GM12878 (cell line): ENCODE results near the gene TIMP3. TPM values are rescaled to one million over a fixed set of nuclear protein-coding genes. Genes with fewer than 3 reads are reported as not detected.

Source experiments
- ATAC-seq: fragments of 200-7000 bp; cut with Tn5 transposase; 3 replicates; pipeline ENCODE4 v1.9.1; 2020; ENCODE audit warnings: mild to moderate bottlenecking, moderate library complexity
- BruUV-seq: library from RNA; stranded (reverse); fragments of 400-500 nt; replicated peaks from 2 replicates; lab custom pipeline; 2021; lab: Mats Ljungman, UMichigan
- CTCF ChIA-PET: fragments of 300-600 bp; sonication (Branson Sonifier 250); formaldehyde crosslinking; extraction: SDS; loops from one replicate; lab custom pipeline; 2021; ENCODE audit warnings: inconsistent platforms; lab: Yijun Ruan, JAX
- POLR2A ChIA-PET: fragments of 350-600 bp; formaldehyde crosslinking; extraction: SDS; loops from one replicate; lab custom pipeline; 2021; ENCODE audit warnings: inconsistent platforms; lab: Charles Lee
- RAD21 ChIA-PET: fragments of 300-600 bp; sonication (Branson Sonifier 250); formaldehyde crosslinking; loops from one replicate; lab custom pipeline; 2023; ENCODE audit warnings: antibody characterized with exemption; ENCODE audit not compliant: unreplicated experiment; lab: Charles Lee
- SMC1A ChIA-PET: fragments of 300-600 bp; sonication (Branson Sonifier 250); formaldehyde crosslinking; loops from one replicate; lab custom pipeline; 2023; ENCODE audit not compliant: unreplicated experiment, uncharacterized antibody; lab: Charles Lee
- DNase-seq: peaks from one replicate; pipeline ENCODE4 v3.0.0-alpha.2; 2011; ENCODE audit warnings: low read depth, low spot score
- FAIRE-seq: peaks from 3 replicates; lab custom pipeline; 2011; peaks lifted over from hg19 to GRCh38; lab: Jason Lieb, UNC
- H2AFZ ChIP-seq: 2 replicates; pipeline ENCODE4 v1.6.0; 2011; ENCODE audit warnings: low read depth, low read length, control low read depth; ENCODE audit not compliant: control insufficient read depth
- H3K27ac ChIP-seq: 2 replicates; pipeline ENCODE4 v1.5.1; 2011; ENCODE audit warnings: control low read depth; ENCODE audit not compliant: control insufficient read depth, insufficient read depth
- H3K27me3 ChIP-seq, 2 experiments: replicated peaks in 1 of 2; 2 replicates each; pipeline versions ENCODE4 v1.6.0 to v1.6.1; 2011; ENCODE audit warnings: low read length in 1 of 2; ENCODE audit not compliant: control insufficient read depth in 2 of 2, insufficient read depth in 2 of 2
- H3K36me3 ChIP-seq, 2 experiments: 2 replicates each; pipeline ENCODE4 v1.5.1; 2011; ENCODE audit warnings: low read length in 1 of 2; ENCODE audit not compliant: control insufficient read depth in 2 of 2, insufficient read depth in 2 of 2
- H3K4me1 ChIP-seq: 2 replicates; pipeline ENCODE4 v1.6.1; 2011; ENCODE audit warnings: mild to moderate bottlenecking, low read length, moderate library complexity, mixed read lengths; ENCODE audit not compliant: control insufficient read depth, insufficient read depth
- H3K4me2 ChIP-seq: 2 replicates; pipeline ENCODE4 v1.6.0; 2011; ENCODE audit warnings: control low read depth; ENCODE audit not compliant: control insufficient read depth, insufficient read depth
- H3K4me3 ChIP-seq: fragments of 200-600 bp; sonication (generic); 2 replicates; pipeline ENCODE4 v1.5.1; 2016
- H3K79me2 ChIP-seq: 2 replicates; pipeline ENCODE4 v1.6.0; 2011; ENCODE audit warnings: low read length; ENCODE audit not compliant: control insufficient read depth, insufficient read depth
- H3K9ac ChIP-seq: 2 replicates; pipeline ENCODE4 v1.8.0; 2011; ENCODE audit warnings: low read length, control low read depth, mixed read lengths; ENCODE audit not compliant: control insufficient read depth, insufficient read depth
- H3K9me3 ChIP-seq: replicated peaks from 3 replicates; pipeline ENCODE4 v1.5.1; 2011; ENCODE audit warnings: mild to moderate bottlenecking, low read length; ENCODE audit not compliant: control insufficient read depth, insufficient read depth
- H4K20me1 ChIP-seq: 2 replicates; pipeline ENCODE4 v1.6.0; 2011; ENCODE audit not compliant: control insufficient read depth, insufficient read depth
- CEBPB ChIP-seq, 2 experiments: fragments of 150-350 bp in 1 of 2; IDR thresholded peaks; 2 replicates each; pipeline ENCODE4 v1.6.1; 2012 to 2014; ENCODE audit warnings: low read depth in 2 of 2, low read length in 2 of 2, borderline replicate concordance in 1 of 2, inconsistent platforms in 1 of 2
- CHD2 ChIP-seq: IDR thresholded peaks from 2 replicates; pipeline ENCODE4 v1.6.1; 2011; ENCODE audit warnings: low read depth, low read length, improper control_type of control experiment, borderline replicate concordance
- FOXM1 ChIP-seq: IDR thresholded peaks from 2 replicates; pipeline ENCODE4 v1.6.1; 2012; ENCODE audit warnings: low read depth, mild to moderate bottlenecking, inconsistent platforms, low read length, moderate library complexity
- WGBS: methylation state at CpG from one replicate; pipeline ENCODE4 v1.1.6; 2016; ENCODE audit warnings: low lambda C conversion rate; ENCODE audit not compliant: insufficient replicate concordance, insufficient coverage; ENCODE audit errors: missing lambda C conversion rate; 5-methylcytosine and 5-hydroxymethylcytosine counted together
- in situ Hi-C: fragments of 300-500 bp; cut with MboI; formaldehyde crosslinking; loops from 9 replicates; pipeline ENCODE4 v1.14.3; 2018; ENCODE audit warnings: mixed read lengths
- intact Hi-C: fragments of 100-400 bp; cut with micrococcal nuclease; formaldehyde crosslinking; loops from one replicate; pipeline ENCODE4 v1.14.2; 2022; ENCODE audit not compliant: unreplicated experiment
- polyA plus RNA-seq, 11 experiments: library from polyadenylated mRNA; depleted of rRNA in 4 of 11; unstranded in 6 of 11; stranded (reverse) in 5 of 11; fragments of >200 nt; fragmentation: Nextera tagmentation in 4 of 11; fragmentation: Illumina TruSeq in 1 of 11; extraction: Ambion mirVana in 4 of 11; extraction: Trizol in 1 of 11; gene quantifications; 1 replicate in 1 of 11; 2 replicates in 10 of 11; pipeline versions ENCODE4 v1.2.1 to v1.2.3, GENCODE V29; 2011 to 2016; ENCODE audit warnings: inconsistent platforms in 2 of 11, missing spikeins in 2 of 11, low read depth in 1 of 11
- total RNA-seq, 4 experiments: library from RNA; depleted of rRNA in 3 of 4; stranded (reverse); fragments of >200 nt in 3 of 4; fragmentation: Illumina TruSeq in 1 of 4; extraction: Trizol in 1 of 4; gene quantifications; 2 replicates each; pipeline versions ENCODE4 v1.2.1 to v1.2.3, GENCODE V29; 2013 to 2021
- TF ChIP-seq, protein P1 (sequence below): fragments of 450-650 bp; formaldehyde crosslinking; IDR thresholded peaks from 2 replicates; pipeline ENCODE4 v1.5.0; 2022; ENCODE audit warnings: mild to moderate bottlenecking, missing genetic modification characterization

TIMP3 gene
- total and polyA plus RNA-seq, 10 of the 15 experiments (the other 5 are each of a cell fraction or from before 2014, with no cell fraction given): 0.01 to 0.74 (median 0.27) TPM; not detected in 5

DNA sequence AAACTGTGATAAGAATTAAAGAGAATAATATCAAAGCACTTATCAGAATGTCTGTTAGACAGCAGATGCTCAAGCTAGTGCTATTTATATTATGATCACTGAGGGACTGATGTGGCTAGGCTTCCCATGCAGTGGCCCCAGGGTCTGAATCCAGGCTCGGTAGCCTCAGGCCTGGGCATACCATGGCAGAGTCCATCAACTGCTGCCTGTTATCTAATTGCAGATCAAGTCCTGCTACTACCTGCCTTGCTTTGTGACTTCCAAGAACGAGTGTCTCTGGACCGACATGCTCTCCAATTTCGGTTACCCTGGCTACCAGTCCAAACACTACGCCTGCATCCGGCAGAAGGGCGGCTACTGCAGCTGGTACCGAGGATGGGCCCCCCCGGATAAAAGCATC is 57.5 kb downstream of the TIMP3 start:
- WGBS: 17% methylated on average over 9 of the region's 9 CpGs
- no peak for ATAC-seq
- FAIRE-seq: no peak
- no peak overlapping the region for H3K4me3 ChIP-seq
- no peak for DNase-seq
- H3K4me1 ChIP-seq: no peaks in the 10 kb centered on the region
- no peak overlapping the region for H3K27ac ChIP-seq
- ChIA-PET RAD21 (no interaction called here), POLR2A (no interaction called here), SMC1A (no interaction called here), CTCF (no interaction called here)
- no peaks in the 10 kb centered on the region for H3K9me3 ChIP-seq
- peaks cover 0 to 5% of the 10 kb centered on the region in 2 experiments; a peak in 2 of 4 replicates for H3K27me3 ChIP-seq
- BruUV-seq: no TSS peak
- no peak overlapping the region for H3K4me2 ChIP-seq
- H4K20me1 ChIP-seq: no peaks in the 10 kb centered on the region; the same call in 1 of the 2 replicates
- no peak overlapping the region for H2AFZ ChIP-seq
- H3K9ac ChIP-seq: no peak overlapping the region
- H3K36me3 ChIP-seq: no peaks in the 10 kb centered on the region
- intact Hi-C loops: no loop called here
- in situ Hi-C loops: no loop called here
- H3K79me2 ChIP-seq: no peaks in the 10 kb centered on the region
- TF ChIP-seq, protein P1, sequence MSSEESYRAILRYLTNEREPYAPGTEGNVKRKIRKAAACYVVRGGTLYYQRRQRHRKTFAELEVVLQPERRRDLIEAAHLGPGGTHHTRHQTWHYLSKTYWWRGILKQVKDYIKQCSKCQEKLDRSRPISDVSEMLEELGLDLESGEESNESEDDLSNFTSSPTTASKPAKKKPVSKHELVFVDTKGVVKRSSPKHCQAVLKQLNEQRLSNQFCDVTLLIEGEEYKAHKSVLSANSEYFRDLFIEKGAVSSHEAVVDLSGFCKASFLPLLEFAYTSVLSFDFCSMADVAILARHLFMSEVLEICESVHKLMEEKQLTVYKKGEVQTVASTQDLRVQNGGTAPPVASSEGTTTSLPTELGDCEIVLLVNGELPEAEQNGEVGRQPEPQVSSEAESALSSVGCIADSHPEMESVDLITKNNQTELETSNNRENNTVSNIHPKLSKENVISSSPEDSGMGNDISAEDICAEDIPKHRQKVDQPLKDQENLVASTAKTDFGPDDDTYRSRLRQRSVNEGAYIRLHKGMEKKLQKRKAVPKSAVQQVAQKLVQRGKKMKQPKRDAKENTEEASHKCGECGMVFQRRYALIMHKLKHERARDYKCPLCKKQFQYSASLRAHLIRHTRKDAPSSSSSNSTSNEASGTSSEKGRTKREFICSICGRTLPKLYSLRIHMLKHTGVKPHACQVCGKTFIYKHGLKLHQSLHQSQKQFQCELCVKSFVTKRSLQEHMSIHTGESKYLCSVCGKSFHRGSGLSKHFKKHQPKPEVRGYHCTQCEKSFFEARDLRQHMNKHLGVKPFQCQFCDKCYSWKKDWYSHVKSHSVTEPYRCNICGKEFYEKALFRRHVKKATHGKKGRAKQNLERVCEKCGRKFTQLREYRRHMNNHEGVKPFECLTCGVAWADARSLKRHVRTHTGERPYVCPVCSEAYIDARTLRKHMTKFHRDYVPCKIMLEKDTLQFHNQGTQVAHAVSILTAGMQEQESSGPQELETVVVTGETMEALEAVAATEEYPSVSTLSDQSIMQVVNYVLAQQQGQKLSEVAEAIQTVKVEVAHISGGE (CRISPR knock-in tag): no peak
- no peak for TF ChIP-seq FOXM1
- TF ChIP-seq CHD2: no peak
- no peak for TF ChIP-seq CEBPB (IDR thresholded peaks at IDR 0.05; ENCODE audit: borderline replicate concordance in 1 of 2, low read depth in 2 of 2, low read length in 2 of 2)
